Spleen (tissue), 7 donors: ENCODE results near the gene CKMT2.

Source experiments
- POLR2A ChIP-seq, 3 donors: fragments of 450-650 bp; IDR thresholded peaks; one replicate each; pipeline ENCODE4 v1.5.1; 2017; ENCODE audit warnings: antibody characterized with exemption in 3 of 3, mild to moderate bottlenecking in 1 of 3
- POLR2AphosphoS5 ChIP-seq, 3 donors: sonication (generic); formaldehyde crosslinking; IDR thresholded peaks; one replicate each; pipeline ENCODE4 v1.5.1; 2017; ENCODE audit warnings: antibody characterized with exemption in 3 of 3
- TF ChIP-seq, protein P1 (sequence below), 11 experiments: fragments of 200-600 bp in 7 of 11; fragments of 450-650 bp in 4 of 11; sonication (generic) in 4 of 11; IDR thresholded peaks in 8 of 11; conservative IDR thresholded peaks in 3 of 11; 1 replicate in 7 of 11; 2 replicates in 4 of 11; pipeline versions ENCODE4 v1.4.0 to v1.8.0; 2016 to 2021; ENCODE audit warnings: antibody characterized with exemption in 11 of 11, inconsistent platforms in 4 of 11, mild to moderate bottlenecking in 1 of 11
- donor health status: DM: no; HTN: no; CAD: no; lungs with moderate emphysema.
- donor health status: DM: no; HTN: no; CAD: no.
- donor health status: DM: no; HTN: no; CAD: no.

DNA sequence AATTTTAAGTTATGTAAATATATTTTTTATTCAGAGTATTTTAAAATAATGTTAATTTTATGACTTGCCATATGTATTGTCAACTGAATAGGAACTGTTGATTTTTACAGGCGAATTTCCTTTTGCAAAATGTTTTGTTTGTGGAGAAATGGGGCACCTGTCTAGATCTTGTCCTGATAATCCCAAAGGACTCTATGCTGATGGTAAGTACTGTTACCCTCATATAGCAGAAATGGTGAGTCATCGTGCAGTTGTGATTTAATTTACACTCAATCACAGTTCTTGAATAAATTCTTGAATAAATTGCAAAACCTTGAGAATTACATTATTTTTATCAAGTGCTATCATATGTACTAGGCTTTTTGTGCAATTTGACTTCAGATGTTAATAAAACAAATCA lies 75.7 kb downstream of the CKMT2 start:
- TF ChIP-seq, protein P1, sequence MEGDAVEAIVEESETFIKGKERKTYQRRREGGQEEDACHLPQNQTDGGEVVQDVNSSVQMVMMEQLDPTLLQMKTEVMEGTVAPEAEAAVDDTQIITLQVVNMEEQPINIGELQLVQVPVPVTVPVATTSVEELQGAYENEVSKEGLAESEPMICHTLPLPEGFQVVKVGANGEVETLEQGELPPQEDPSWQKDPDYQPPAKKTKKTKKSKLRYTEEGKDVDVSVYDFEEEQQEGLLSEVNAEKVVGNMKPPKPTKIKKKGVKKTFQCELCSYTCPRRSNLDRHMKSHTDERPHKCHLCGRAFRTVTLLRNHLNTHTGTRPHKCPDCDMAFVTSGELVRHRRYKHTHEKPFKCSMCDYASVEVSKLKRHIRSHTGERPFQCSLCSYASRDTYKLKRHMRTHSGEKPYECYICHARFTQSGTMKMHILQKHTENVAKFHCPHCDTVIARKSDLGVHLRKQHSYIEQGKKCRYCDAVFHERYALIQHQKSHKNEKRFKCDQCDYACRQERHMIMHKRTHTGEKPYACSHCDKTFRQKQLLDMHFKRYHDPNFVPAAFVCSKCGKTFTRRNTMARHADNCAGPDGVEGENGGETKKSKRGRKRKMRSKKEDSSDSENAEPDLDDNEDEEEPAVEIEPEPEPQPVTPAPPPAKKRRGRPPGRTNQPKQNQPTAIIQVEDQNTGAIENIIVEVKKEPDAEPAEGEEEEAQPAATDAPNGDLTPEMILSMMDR (IDR thresholded peaks at IDR 0.05 in 8 of 11, conservative IDR thresholded peaks at IDR 0.05 in 3 of 11): no peak
- TF ChIP-seq POLR2AphosphoS5 (IDR thresholded peaks at IDR 0.05): no peak
- TF ChIP-seq POLR2A (IDR thresholded peaks at IDR 0.05): no peak
